Mucosa of gallbladder (tissue), 1 donor: ENCODE data around the gene HEBP2. TPM values are rescaled to one million over a fixed set of nuclear protein-coding genes. Genes with fewer than 3 reads are reported as not detected.
"Not testable (repeated sequence)": the region's sequence is repeated elsewhere in the genome, so short reads cannot be mapped to it uniquely, and the experiment has no call there.

Experiments used
- DNase-seq: peaks from one replicate; pipeline ENCODE4 v3.0.0-alpha.2; 2020; ENCODE audit warnings: low spot score
- total RNA-seq: library from RNA; stranded (reverse); gene quantifications from one replicate; pipeline ENCODE4 v1.2.1, GENCODE V29; 2021
- donor health status: DM: no; HTN: no; CAD: no.

HEBP2 gene
- total RNA-seq, result 93.7 TPM

DNA sequence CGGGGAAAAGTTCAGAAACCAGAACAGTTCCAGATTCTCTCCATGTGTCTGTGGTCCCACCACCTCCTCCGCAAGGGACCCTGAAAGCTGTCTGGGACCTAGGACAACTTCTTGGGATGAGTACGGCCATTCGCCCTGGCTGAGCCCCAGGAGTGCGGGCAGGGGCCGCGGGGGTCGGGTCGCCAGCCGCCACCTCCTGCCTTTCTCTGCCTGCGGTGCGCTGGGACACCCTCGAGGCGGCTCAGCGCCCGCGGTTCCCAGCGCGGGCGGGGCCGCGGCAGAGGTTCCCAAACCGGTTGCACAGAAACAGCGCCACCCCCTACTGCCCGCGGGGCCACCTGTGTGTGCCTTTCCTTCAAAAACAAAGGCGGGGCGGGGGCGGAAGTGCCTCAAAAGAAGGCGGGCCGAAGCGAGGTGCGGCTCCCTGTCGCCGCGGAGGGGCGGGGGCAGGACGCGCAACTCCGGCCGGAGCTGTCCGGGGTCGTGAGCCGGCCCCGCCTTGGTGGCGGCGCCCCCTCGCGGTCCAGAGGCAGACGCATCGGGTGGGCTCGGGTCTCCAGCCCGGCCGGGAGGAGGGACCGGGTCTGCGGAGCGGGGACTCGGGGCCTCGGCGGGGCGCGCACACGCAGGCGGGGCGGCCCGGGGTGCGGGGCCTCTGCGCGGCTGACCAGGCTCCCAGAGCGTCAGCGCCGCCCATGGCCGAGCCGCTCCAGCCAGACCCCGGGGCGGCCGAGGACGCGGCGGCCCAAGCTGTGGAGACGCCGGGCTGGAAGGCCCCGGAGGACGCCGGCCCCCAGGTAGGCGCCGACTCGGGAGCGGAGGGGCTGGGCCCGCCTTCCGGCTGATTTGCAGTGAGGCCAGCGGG lies at the start of gene HEBP2:
HEBP2 (plus strand) TSS at position 423 of the 865 bp plus-strand sequence; CDS start at position 696, 273 bp downstream.
- DNase-seq, result peak; percentile 96

DNA sequence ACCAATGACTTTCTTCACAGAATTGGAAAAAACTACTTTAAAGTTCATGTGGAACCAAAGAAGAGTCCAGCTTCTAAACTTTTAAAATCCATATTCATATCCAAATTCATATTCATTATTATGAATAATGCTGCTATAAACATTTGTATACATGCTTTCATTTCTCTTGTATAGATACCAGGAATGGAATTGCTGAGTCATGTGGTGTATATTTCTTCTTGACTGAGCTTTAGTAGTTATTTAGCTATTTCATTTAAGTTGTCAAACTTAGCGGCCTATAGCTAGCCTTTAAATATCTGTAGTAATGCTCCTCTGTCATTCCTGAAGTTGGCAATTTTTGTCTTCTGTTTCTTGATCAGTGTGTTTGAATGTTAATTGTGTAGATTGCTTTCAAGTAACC lies 46.1 kb upstream of the HEBP2 start:
- DNase-seq, result no peak

GRCh38 chr6:138368684-138369083 lies 35.3 kb upstream of the HEBP2 start:
- not testable (repeated sequence) for DNase-seq

GRCh38 chr6:138370631-138371451 lies 33.2 kb upstream of the HEBP2 start:
- DNase-seq, result no peak

GRCh38 chr6:138371452-138371711 lies 32.6 kb upstream of the HEBP2 start:
- no peak for DNase-seq

GRCh38 chr6:138371720-138372119 lies 32.3 kb upstream of the HEBP2 start:
- DNase-seq, result peak; percentile 37

- DNase-seq, result no peak
Measured at GRCh38 chr6:138372711-138373463, 31.1 kb upstream of the HEBP2 start.

- DNase-seq, result no peak
Measured at GRCh38 chr6:138374230-138374629, 29.8 kb upstream of the HEBP2 start.

DNA sequence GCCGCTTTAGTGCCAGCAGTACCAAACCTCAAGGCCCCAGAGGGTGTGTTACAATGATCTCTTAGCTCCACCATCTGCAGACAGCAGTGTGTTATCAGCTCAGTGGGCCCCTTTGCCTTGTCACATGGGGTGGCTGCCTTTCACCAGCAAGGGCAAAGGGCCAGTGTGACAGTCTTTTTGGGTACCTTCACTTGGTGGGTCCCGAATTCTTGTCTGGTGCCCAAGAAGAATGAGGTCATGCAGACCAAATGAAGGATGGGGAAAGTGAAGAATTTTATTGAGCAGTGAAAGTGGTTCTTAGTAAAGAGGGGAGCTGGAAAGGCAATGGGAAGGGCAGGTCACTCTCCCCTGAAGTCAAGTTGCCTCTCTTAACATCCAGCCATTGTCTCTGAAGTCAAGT lies 29.2 kb upstream of the HEBP2 start:
- DNase-seq, result no peak

DNA sequence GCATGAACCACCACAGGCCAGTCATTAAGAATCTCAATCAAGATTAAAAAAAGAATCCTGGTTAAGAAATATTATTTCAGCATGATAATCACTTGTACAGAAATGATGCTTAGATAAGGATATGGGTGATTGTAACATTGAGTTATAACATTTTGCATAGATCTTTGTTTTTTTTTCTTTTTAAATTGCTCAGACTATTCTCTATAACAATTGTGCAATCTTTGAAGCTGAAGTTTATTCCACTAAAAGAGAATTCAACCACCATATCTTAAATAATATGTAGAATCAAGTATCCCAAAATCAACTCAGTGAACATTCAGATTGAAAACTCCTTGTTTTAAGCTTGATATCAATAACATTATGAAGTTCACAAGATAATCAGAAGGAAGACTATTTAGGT lies 27.0 kb upstream of the HEBP2 start:
- DNase-seq, result no peak

DNA sequence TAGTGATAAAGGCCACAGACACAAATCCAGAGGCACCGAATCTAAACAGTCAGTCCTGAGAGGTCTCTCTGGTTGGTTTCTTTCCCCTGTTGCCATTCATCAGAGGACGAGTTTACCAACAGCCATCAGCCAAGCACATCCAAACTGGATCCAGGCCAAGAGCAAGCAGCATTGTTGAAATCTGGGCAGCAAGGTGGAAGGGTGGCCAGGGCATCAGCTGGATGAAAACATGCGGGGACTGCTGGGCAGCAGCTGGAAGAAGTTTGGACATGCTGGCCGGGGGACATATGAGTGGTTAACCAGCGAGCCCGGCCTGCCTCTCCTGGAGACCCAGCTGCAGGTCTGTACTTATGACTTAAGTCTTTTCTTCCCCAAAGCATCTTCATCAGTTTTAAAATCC lies 26.2 kb upstream of the HEBP2 start, which contains the start of gene SMIM28:
SMIM28 (plus strand) TSS at position 62 of the 400 bp plus-strand sequence; CDS start at position 230, 168 bp downstream.
- DNase-seq, result no peak

- no peak for DNase-seq
Measured at GRCh38 chr6:138378463-138378862, 25.6 kb upstream of the HEBP2 start.

DNA sequence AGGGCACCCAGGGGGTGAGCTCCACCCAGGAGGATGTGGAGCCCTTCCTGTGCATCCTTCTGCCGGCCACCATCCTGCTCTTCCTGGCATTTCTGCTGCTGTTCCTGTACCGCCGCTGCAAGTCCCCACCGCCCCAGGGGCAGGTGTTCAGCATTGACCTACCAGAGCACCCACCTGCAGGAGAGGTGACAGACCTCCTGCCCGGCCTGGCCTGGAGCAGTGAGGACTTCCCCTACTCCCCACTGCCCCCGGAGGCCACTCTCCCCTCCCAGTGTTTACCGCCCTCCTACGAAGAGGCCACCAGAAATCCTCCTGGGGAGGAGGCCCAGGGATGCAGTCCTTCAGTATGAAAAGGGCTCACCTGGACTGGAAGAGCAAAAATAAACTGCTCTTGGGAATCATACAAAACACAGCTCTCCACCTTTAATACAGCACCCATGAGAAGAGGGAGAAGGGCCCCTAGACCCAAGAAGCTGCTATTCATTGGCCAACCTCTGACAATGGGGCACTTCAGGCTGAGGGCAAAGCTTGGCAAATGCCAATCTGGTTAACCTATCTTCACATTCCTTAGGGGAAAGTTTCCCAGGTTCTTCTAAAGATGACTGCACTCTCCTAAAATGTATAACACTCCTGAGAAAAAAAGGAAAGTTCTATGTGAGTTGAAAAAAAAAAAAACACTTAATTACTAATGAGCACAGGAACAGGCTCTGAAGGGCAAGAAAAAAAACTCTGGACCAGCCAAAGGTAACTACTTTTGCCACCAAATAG lies 21.3 kb upstream of the HEBP2 start:
- no peak for DNase-seq

DNA sequence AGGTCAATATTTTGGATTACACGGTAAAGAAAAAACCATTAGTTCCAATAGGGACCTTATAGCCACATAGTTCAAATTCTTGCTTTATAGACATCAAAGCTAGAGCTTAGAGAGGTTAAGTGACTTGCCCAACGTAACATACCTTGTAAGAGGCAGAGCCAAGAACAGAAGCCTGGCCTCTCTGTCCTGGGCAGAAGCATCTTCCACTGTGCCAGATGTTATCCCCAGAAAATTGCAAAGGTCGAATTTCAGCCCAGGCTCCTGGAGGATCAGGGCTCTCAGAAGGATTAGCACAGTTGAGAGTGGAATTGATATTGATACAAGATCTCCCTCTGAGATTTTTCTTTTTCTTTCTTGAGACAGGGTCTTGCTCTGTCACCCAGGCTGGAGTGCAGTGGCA lies 20.2 kb upstream of the HEBP2 start:
- no peak for DNase-seq

GRCh38 chr6:138386897-138387296 lies 17.1 kb upstream of the HEBP2 start:
- no peak for DNase-seq

GRCh38 chr6:138387577-138388368 lies 16.2 kb upstream of the HEBP2 start:
- no peak for DNase-seq

- no peak for DNase-seq
Measured at GRCh38 chr6:138389551-138389950, 14.5 kb upstream of the HEBP2 start.

DNA sequence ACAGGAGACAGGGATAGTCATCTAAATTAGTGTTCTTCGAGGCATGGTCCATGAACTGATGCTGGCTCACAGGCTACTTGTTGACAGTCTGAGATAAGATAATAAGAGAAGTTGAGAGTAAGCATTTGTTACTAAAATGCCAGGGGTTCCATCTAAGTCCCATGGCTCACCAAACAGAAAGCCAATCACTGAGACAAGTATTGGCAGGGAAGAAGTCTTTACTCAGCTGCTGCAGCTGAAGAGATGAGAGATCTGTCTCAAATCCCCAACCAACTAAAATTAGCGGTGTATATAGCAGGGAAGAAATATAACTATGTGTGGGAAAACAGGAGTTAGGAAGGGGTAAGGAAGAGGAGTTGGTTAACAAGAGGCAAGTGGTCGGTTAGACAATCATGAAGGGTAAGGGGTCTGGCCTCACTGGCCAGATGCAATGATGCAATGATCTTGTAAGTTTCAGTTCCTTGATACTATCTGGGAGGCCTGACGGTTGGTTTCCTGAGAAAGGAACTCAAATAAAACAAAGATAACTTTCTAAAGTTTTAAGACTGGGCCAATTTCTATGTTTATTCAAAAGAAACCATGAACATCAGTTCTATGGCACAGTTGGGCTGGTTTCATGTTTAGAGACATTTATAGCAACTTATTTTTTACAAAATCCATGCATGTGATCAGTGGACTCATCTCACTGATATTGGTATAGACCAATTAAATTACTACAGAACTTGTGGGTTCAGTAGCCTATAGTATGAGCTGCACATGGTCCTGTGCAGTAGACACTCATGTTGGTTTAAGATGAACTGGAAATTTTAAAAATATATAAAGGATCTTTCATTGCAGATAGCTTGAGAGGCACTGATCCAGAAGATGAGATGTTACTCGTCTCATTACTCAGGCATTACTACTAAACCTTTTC lies 9.9 kb upstream of the HEBP2 start:
- DNase-seq, result no peak

DNA sequence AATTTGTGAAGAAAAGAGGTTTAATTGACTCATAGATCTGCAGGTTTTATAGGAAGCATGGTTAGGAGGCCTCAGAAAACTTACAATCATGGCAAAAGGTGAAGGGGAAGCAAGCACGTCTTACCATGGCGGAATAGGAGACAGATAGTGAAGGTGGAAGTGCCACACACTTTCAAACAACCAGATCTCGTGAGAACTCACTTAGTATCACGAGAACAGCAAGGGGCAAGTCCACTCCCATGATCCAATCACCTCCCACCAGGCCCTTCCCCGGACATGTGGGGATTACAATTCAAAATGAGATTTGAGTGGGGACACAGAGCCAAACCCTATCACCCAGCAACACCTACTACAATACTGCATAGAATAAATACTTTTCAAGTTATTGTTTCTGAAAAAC lies 7.3 kb upstream of the HEBP2 start:
- DNase-seq, result no peak
